HG02840 (cell line): ENCODE data around the gene NCOA4.
"Not testable (repeated sequence)": the region's sequence is repeated elsewhere in the genome, so short reads cannot be mapped to it uniquely, and the experiment has no call there.

Experiments
- ATAC-seq: cut with Tn5 transposase; IDR thresholded peaks from one replicate; pipeline ENCODE4 v1.9.1; 2021; ENCODE audit warnings: mild to moderate bottlenecking, moderate library complexity, moderate number of reproducible peaks; ENCODE audit not compliant: unreplicated experiment, low FRiP score

NCOA4 gene

DNA sequence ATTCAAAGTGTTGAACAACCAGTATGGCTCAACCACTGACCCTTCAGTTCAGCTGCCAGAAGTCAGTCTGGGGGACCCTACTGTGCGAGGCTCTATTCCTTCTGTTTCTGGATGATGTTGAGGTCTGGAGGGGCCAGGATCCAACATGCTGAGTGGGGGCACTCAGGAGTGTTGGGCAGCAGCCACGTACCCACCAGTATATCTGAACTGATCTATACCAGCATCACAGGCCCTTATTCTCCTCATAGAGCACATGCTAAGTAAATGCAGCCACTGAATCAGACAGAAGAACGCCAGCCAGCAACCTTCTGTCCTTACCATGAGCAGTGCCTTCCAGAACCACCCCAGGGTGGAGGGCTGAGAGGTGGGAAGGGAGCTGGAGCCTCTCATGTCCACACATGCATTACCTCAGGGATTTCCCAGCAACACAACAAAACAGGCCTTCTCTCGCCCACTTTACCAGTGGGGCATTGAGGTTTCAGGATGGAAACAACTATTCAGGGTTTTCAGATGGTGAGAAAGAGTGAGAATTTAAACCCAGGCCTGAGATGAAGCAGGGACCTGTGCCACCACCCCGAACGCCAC lies 22.5 kb upstream of the NCOA4 start:
- ATAC-seq = no peak

GRCh38 chr10:46052057-46052790 lies 21.8 kb upstream of the NCOA4 start:
- ATAC-seq = no peak

GRCh38 chr10:46050941-46051623 lies 20.7 kb upstream of the NCOA4 start:
- no peak for ATAC-seq

DNA sequence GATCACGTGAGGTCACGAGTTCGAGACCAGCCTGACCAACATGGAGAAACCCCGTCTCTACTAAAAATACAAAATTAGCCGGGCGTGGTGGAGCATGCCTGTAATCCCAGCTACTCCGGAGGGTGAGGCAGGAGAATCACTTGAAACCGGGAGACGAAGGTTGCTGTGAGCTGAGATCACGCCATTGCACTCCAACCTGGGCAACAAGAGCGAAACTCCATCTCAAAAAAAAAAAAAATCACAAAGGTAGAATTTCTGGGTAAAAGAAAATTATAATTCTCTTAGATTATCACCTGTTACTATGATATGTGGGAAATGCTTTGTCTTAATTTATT lies 19.0 kb upstream of the NCOA4 start:
- ATAC-seq = not testable (repeated sequence)

DNA sequence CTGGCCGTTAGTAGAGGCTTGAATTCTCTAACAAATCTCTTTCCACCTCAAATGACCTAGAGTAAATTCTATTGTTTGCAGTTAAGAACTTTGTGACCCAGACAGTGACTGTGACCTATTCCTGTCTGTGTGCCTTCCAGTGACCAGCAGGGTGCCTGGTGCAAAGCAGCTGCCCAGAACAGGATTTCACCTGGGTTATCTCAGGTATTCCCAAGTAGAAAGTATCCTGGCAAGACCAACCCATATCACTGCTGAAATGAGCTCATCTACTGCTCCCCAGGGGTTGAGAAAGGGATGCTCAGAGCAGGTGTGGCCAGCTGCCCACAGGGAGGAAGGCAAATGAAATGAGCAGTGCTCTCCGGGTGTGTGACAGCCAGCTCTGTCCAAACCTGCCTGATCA lies 17.7 kb upstream of the NCOA4 start:
- no peak for ATAC-seq

DNA sequence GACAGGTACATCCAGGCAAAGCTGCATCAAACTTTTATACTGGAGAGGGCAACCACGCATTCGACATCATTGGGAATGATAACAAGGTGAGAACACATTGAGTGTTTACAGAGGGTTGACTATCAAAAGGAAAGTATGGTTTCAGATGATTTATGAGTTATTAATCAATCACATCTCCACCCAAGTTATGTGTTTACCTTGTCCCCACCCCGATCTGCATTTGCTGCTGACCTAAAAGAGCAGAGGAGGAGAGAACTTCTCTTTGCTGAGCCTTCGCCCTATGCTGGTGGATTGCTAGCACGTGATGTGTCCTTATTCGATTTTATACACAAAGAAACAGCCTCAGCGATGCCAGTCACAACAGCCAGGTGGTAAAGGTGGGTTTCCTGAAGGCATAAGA lies 15.8 kb upstream of the NCOA4 start, which contains the start of gene MSMB:
Gene MSMB (minus strand): TSS at position 9 of the 400 bp plus-strand sequence. CDS start 32 bp downstream, outside the sequence.
- no peak for ATAC-seq

GRCh38 chr10:46042527-46042926 lies 12.1 kb upstream of the NCOA4 start:
- no peak for ATAC-seq

DNA sequence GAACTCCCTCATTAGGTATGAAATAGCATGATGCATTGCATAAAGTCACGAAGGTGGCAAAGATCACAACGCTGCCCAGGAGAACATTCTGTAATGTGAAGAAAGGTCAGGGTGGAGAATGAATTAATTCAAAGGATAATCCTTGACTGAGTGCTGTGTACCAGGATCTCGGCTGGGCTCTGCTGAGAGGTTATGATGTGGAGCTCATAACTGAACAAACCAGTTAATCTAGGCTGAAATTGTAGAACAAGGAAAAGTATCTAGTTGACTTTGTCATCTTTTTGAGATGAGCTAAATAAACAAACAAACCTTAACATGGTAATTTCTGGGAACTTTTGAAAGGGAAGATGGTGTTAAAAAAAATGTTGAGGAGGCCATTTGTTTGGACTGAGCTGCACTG lies 9.6 kb upstream of the NCOA4 start:
- ATAC-seq = no peak

GRCh38 chr10:46037107-46037825 lies 6.8 kb upstream of the NCOA4 start:
- ATAC-seq = no peak

DNA sequence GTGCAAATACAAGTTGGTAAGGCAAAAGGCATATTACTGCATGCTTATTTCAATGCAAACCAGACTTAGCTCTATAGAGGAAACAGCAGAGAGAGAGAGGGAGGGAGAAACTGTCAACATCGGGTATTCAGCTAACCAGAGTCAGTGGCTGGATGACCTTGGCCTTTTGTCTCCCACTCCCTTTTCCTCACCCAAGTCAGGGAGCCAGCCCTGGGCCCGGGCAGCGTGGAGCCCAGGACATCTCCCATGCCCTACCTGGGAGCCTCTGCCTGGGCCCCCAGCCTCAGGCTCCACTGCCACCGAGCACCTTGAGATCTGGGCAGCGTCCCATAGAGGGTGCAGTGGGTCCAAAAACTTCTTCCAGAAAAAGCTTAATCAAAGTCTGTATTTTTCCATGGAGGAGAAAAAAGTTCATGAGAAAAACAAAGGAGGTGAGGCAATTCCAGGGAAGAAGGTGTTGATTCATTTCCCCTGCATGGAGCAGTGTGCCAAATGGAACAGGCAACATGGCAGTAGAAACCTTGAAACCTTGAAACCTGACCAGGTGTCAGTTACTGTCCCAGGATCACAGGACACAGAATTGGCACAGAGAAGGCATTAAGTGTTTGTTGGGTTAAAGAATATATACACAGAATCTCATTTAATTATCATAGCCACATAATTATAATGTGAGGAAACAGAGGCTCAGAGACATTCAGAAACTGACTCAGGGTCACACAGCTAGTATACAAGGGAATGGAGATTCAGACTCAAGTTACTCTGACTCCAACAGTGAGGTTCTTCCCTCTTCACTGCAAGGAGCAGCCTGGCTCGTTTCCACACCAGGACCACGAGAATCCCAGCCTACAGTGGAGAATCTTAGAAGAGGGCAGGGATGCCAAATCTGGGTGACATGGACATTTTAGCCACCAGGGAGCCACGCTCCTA lies 5.8 kb upstream of the NCOA4 start:
- no peak for ATAC-seq

DNA sequence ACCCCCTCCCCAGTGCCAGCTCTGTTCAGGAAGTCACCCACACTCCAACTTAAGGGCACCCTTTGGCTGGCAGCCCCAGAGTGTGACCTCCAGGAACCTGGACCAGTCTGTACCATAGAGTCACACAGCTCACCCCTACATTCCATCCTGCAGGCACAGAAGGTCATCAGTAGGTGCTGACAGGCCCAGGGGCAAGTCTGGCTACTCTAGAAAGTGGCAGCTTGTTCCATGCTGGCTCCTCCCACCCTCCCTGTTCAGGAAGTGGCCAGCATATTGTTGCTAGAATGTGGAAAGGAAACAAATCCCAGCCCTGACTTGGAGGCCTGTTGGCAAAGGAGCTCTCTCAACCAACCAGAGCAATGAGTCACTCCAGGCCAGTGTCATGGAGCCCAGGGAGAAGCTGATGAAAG lies 3.2 kb upstream of the NCOA4 start:
- no peak for ATAC-seq

DNA sequence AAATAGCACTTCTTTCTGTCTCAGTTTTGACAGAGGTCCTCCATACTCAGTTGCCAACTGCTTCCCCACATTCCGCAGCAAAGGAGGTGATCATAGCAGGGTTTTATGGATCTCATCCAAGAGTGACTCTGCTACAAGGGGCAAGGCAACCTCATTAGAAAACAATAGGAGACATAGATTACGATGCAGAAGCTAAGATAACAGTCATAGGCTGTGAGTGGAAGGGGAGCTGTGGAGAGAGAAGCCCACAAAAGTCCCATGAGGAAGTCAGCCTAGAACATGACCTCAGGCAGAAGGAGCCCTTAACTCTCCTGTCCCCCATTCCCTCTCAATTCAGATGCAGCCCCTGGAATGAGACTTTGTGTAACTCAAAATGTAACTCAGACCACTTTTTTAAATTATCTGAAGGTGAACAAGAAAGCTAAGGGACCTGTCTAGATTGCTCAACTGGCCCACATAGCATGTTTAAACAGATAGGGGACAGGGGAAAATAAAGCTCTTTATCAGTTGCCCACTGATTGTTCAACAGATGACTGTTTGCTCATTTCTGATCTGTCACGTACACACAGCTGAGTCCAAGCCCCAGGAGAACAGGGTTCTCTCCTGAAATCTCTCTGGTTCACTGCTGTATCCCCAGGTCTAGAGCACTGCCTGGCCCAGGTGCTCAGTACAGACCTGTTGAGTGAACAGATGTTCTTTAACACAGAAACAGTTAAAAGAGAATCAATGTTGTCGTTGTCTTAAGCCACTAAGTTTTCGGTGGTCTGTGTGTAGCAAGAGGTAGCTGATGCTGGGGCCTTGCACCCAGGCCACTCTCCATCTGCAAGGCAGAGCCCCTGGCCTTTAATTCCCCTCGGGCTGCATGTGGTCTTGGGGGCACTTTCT lies 1.5 kb upstream of the NCOA4 start:
- no peak for ATAC-seq

- ATAC-seq = no peak
Observed at GRCh38 chr10:46029461-46030030, 877 bp downstream of the NCOA4 start.

DNA sequence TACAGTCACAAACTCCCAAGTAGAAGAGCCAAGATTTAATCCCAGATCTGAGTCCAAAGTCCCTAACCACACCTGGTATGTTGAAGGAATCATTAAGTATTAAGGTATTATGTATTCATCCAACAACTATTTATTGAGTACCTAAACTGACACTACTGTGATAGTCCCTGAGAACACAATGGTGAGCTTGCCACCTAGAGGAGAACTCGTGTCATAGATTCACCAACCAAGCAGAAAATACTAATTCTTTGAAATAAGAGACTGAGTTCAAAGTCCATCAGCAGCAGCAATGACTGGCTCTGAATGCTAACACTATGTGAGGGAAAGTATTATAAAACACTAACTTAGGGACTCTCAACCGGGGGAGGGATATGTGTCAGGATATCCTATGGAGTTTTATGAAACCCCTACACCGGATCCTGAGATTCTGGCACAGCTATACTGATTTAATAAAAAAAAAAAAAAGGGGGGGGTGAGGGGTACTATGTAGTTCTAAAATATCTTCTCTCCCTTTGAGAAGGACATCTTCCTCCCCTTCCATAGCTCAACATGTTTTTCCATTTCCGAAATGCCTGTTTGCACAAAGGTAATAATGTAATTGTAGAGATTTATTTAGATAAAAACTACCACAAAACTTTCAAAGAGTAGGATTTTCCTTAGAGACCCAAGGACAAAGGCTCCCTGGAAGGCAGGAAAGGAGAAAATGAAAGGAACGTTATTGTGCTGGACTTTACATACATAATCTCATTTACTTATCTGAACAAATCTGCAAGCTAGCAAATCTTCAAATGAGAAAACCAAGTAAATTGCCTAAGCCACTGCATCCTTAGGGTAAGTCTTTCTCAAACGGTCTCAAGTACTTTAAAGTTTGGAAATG lies 1.6 kb downstream of the NCOA4 start:
- ATAC-seq = no peak

GRCh38 chr10:46026106-46026505 lies 4.3 kb downstream of the NCOA4 start:
- ATAC-seq = no peak

GRCh38 chr10:46025406-46025805 lies 5.0 kb downstream of the NCOA4 start:
- ATAC-seq = no peak

DNA sequence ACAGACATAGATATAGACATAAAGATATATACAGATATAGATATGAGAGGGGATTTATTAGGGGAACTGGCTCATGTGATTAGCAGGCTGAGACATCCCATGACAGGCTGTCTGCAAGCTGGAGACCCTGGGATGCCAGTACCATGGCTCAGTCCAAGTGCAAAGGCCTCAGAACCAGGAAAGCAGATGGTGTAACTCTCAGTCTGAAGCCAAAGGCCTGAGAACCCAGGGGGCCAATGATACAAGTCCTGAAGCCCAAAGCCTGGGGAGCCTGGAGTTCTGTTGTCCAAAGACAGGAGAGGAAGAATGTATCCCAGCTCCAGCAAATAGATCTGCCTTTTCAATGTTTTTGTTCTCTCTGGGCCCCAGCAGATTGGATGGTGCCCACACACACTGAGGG lies 5.5 kb downstream of the NCOA4 start:
- ATAC-seq = no peak
